DND-41 (cell line): ENCODE data around the gene MMRN2.
"Not testable (repeated sequence)": the region's sequence is repeated elsewhere in the genome, so short reads cannot be mapped to it uniquely, and the experiment has no call there.

Experiments used
- CTCF ChIP-seq: IDR thresholded peaks from 2 replicates; pipeline ENCODE4 v1.5.1; 2012; ENCODE audit warnings: borderline replicate concordance, low read length, moderate library complexity, mild to moderate bottlenecking; ENCODE audit not compliant: poor library complexity, severe bottlenecking; ENCODE audit errors: extremely low read depth
- EZH2 ChIP-seq: IDR thresholded peaks from 3 replicates; pipeline ENCODE4 v1.6.1; 2012; ENCODE audit warnings: borderline replicate concordance, low read depth, mild to moderate bottlenecking, moderate library complexity, low read length, inconsistent platforms; ENCODE audit not compliant: severe bottlenecking

GRCh38 chr10:86952697-86953096 is 4.7 kb downstream of the MMRN2 start:
- TF ChIP-seq CTCF, EZH2: not testable (repeated sequence)
